Neuronal stem cell (in vitro differentiated cells): ENCODE measurements around the gene IGSF21.
A peak's percentile ranks its signal among the peaks of the same experiment; 100 is the strongest.

Experiments used
- DNase-seq: peaks from one replicate; pipeline ENCODE4 v3.0.0-alpha.2; 2013; ENCODE audit warnings: low spot score
- H2AFZ ChIP-seq: one replicate; pipeline ENCODE4 v1.6.1; 2013; ENCODE audit warnings: mild to moderate bottlenecking, low read length, inconsistent platforms
- H2AK5ac ChIP-seq: 2 replicates; pipeline ENCODE4 v1.6.1; 2013; ENCODE audit warnings: low read depth, mild to moderate bottlenecking, inconsistent platforms, low read length, moderate library complexity, mixed read lengths
- H2BK120ac ChIP-seq: 2 replicates; pipeline ENCODE4 v1.6.1; 2013; ENCODE audit warnings: low read depth, mild to moderate bottlenecking, inconsistent platforms, low read length, moderate library complexity, mixed read lengths
- H2BK12ac ChIP-seq: one replicate; pipeline ENCODE4 v1.6.1; 2013; ENCODE audit warnings: low read length, inconsistent platforms
- H2BK15ac ChIP-seq: 2 replicates; pipeline ENCODE4 v1.6.1; 2013; ENCODE audit warnings: mild to moderate bottlenecking, low read length, inconsistent platforms, mixed read lengths
- H2BK5ac ChIP-seq: one replicate; pipeline ENCODE4 v1.6.1; 2013; ENCODE audit warnings: inconsistent platforms, mild to moderate bottlenecking, low read length, moderate library complexity
- H3K14ac ChIP-seq: one replicate; pipeline ENCODE4 v1.6.1; 2013; ENCODE audit warnings: low read length, inconsistent platforms
- H3K18ac ChIP-seq: 2 replicates; pipeline ENCODE4 v1.6.1; 2013; ENCODE audit warnings: low read length, inconsistent platforms
- H3K23ac ChIP-seq: 2 replicates; pipeline ENCODE4 v1.6.1; 2013; ENCODE audit warnings: low read depth, mild to moderate bottlenecking, mixed read lengths, low read length, inconsistent platforms; ENCODE audit not compliant: poor library complexity
- H3K27ac ChIP-seq: replicated peaks from 3 replicates; pipeline ENCODE4 v1.5.1; 2013; ENCODE audit warnings: low read length, inconsistent platforms
- H3K27me3 ChIP-seq, 3 experiments: 2 replicates each; pipeline ENCODE4 v1.6.1; 2013; ENCODE audit warnings: low read length in 3 of 3, mild to moderate bottlenecking in 2 of 3, inconsistent platforms in 1 of 3, low read depth in 1 of 3, mixed read lengths in 1 of 3, moderate library complexity in 1 of 3; ENCODE audit not compliant: control insufficient read depth in 3 of 3, insufficient read depth in 3 of 3
- H3K36me3 ChIP-seq, 2 donors: replicated peaks in 1 of 2; 2 replicates each; pipeline ENCODE4 v1.6.1; 2013; ENCODE audit warnings: low read length in 2 of 2; ENCODE audit not compliant: control insufficient read depth in 2 of 2, insufficient read depth in 2 of 2
- H3K4ac ChIP-seq: 2 replicates; pipeline ENCODE4 v1.6.1; 2013; ENCODE audit warnings: inconsistent platforms, mild to moderate bottlenecking, low read length, moderate library complexity
- H3K4me1 ChIP-seq, 2 donors: 1 replicate in 1 of 2; 2 replicates in 1 of 2; pipeline ENCODE4 v1.6.1; 2013; ENCODE audit warnings: low read length in 2 of 2, low read depth in 1 of 2; ENCODE audit not compliant: control insufficient read depth in 2 of 2, insufficient read depth in 1 of 2
- H3K4me2 ChIP-seq: one replicate; pipeline ENCODE4 v1.6.1; 2013; ENCODE audit warnings: mild to moderate bottlenecking, low read length, inconsistent platforms; ENCODE audit not compliant: insufficient read depth, poor library complexity, severe bottlenecking
- H3K4me3 ChIP-seq, 2 donors: 2 replicates each; pipeline ENCODE4 v1.5.1; 2013; ENCODE audit warnings: low read length in 2 of 2, mild to moderate bottlenecking in 2 of 2, inconsistent platforms in 1 of 2, moderate library complexity in 1 of 2
- H3K79me1 ChIP-seq: one replicate; pipeline ENCODE4 v1.6.1; 2013; ENCODE audit warnings: low read depth, mild to moderate bottlenecking, inconsistent platforms, low read length, moderate library complexity
- H3K9ac ChIP-seq: one replicate; pipeline ENCODE4 v1.6.1; 2013; ENCODE audit warnings: mild to moderate bottlenecking, low read depth, low read length, inconsistent platforms; ENCODE audit not compliant: poor library complexity
- H3K9me3 ChIP-seq, 2 donors: replicated peaks in 1 of 2; 2 replicates each; pipeline versions ENCODE3 to v1.6.1; 2013; ENCODE audit warnings: low read length in 2 of 2, mild to moderate bottlenecking in 2 of 2, inconsistent platforms in 1 of 2, low read depth in 1 of 2, mixed read lengths in 1 of 2, moderate library complexity in 1 of 2; ENCODE audit not compliant: control insufficient read depth in 2 of 2, insufficient read depth in 1 of 2
- H4K8ac ChIP-seq: one replicate; pipeline ENCODE4 v1.6.1; 2013; ENCODE audit warnings: low read depth, mild to moderate bottlenecking, inconsistent platforms, low read length, moderate library complexity
- H4K91ac ChIP-seq: one replicate; pipeline ENCODE4 v1.6.1; 2013; ENCODE audit warnings: low read length, low read depth, mild to moderate bottlenecking, inconsistent platforms; ENCODE audit not compliant: poor library complexity
- WGBS, 2 donors: extraction: QIAGEN DNeasy Blood & Tissue Kit; methylation state at CpG; one replicate each; pipeline ENCODE4 v1.1.7; 2013; ENCODE audit warnings: missing lambda C conversion rate in 2 of 2, mixed read lengths in 1 of 2; ENCODE audit not compliant: insufficient read length in 2 of 2, insufficient replicate concordance in 1 of 2; ENCODE audit errors: extremely low coverage in 2 of 2; 5-methylcytosine and 5-hydroxymethylcytosine counted together

IGSF21 gene

GRCh38 chr1:18341291-18342069 lies 233.9 kb downstream of the IGSF21 start:
- Histone ChIP-seq H2BK120ac (no peak overlapping the region), H3K4me3 (no peak overlapping the region), H2BK5ac (no peak overlapping the region), H2BK15ac (no peak overlapping the region), H3K23ac (no peak overlapping the region), H2AFZ (no peak overlapping the region), H3K9me3 (no peaks in the 10 kb centered on the region), H3K18ac (no peak overlapping the region), H2AK5ac (no peak overlapping the region), H3K27ac (no peak overlapping the region), H2BK12ac (no peak overlapping the region), H3K36me3 (no peaks in the 10 kb centered on the region), H3K9ac (no peak overlapping the region), H4K91ac (no peak overlapping the region), H4K8ac (no peak overlapping the region), H3K4me1 (peaks cover 0 to 7% of the 10 kb centered on the region in 2 donors), H3K4ac (no peak overlapping the region), H3K79me1 (no peaks in the 10 kb centered on the region), H3K27me3 (no peaks in the 10 kb centered on the region), H3K4me2 (no peak overlapping the region), H3K14ac (no peak overlapping the region)
- no peak for DNase-seq
- no CpG with 5 or more reads among the region's 5 CpGs for WGBS, 2 donors

DNA sequence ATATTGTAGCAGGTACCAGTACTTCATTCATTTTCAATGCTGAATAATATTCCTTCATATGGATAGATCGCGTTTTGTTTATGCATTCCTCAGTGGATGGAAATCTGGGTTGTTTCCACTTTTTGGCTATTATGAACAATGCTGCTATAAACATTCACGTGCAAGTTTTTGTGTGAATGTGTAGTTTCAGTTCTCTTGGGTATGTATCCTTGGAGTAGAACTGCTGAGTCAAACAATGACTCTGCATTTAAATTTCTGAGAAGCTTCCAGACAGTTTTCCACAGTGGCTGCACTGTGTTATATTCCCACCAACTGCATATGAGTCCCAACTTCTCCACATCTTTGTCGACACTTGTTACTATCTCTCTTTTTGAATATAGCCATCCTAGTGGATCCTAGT lies 235.1 kb downstream of the IGSF21 start:
- no peak overlapping the region for H2BK5ac ChIP-seq
- DNase-seq: no peak
- no peak overlapping the region for H3K4me2 ChIP-seq
- H2AK5ac ChIP-seq: no peak overlapping the region
- H3K79me1 ChIP-seq: no peaks in the 10 kb centered on the region
- H3K18ac ChIP-seq: no peak overlapping the region
- peaks cover 0 to 7% of the 10 kb centered on the region in 2 donors for H3K4me1 ChIP-seq
- H2AFZ ChIP-seq: no peak overlapping the region
- H3K14ac ChIP-seq: no peak overlapping the region
- H4K8ac ChIP-seq: no peak overlapping the region
- no peak overlapping the region for H2BK12ac ChIP-seq
- no CpG with 5 or more reads among the region's 4 CpGs for WGBS, 2 donors
- no peak overlapping the region for H3K27ac ChIP-seq
- H3K9ac ChIP-seq: no peak overlapping the region
- no peaks in the 10 kb centered on the region for H3K9me3 ChIP-seq
- no peak overlapping the region for H3K4me3 ChIP-seq
- H3K23ac ChIP-seq: no peak overlapping the region
- H3K36me3 ChIP-seq: no peaks in the 10 kb centered on the region
- H3K27me3 ChIP-seq: no peaks in the 10 kb centered on the region
- H2BK15ac ChIP-seq: no peak overlapping the region
- H4K91ac ChIP-seq: no peak overlapping the region
- H3K4ac ChIP-seq: no peak overlapping the region
- no peak overlapping the region for H2BK120ac ChIP-seq

- no peak for DNase-seq
- no peak overlapping the region for H4K8ac ChIP-seq
- no peak overlapping the region for H2BK5ac ChIP-seq
- peaks cover 0 to 7% of the 10 kb centered on the region in 2 donors for H3K4me1 ChIP-seq
- no peak overlapping the region for H3K4ac ChIP-seq
- no peak overlapping the region for H2AK5ac ChIP-seq
- no CpG with 5 or more reads among the region's 5 CpGs for WGBS, 2 donors
- no peak overlapping the region for H2BK120ac ChIP-seq
- H3K27ac ChIP-seq: no peak overlapping the region
- no peaks in the 10 kb centered on the region for H3K9me3 ChIP-seq
- H3K79me1 ChIP-seq: no peaks in the 10 kb centered on the region
- H2AFZ ChIP-seq: no peak overlapping the region
- H3K4me2 ChIP-seq: no peak overlapping the region
- no peaks in the 10 kb centered on the region for H3K36me3 ChIP-seq
- no peak overlapping the region for H2BK12ac ChIP-seq
- no peaks in the 10 kb centered on the region for H3K27me3 ChIP-seq
- H3K9ac ChIP-seq: no peak overlapping the region
- no peak overlapping the region for H3K14ac ChIP-seq
- no peak overlapping the region for H3K23ac ChIP-seq
- H3K4me3 ChIP-seq: no peak overlapping the region
- H4K91ac ChIP-seq: no peak overlapping the region
- no peak overlapping the region for H2BK15ac ChIP-seq
- H3K18ac ChIP-seq: no peak overlapping the region
Observed at GRCh38 chr1:18343581-18343980, 236.0 kb downstream of the IGSF21 start.

DNA sequence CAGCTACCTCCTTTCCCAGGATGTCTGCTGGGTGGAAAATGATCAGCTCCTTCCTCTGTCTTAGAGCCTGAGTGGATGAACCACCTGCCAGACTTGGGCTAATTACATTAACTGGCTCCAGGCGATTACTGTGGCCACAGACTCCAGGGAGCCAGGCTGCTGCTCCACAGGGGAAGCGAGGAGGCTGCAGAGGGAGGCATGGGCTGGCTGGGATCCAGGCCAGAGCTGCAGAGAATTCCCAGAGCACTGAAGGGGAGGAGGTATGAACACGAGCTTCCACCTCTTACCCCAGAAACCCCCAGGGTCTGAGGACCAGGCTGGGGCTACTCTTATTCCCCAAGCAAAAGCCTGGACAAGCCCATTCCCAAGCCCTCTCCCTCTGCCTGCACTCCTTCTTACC lies 237.2 kb downstream of the IGSF21 start:
- WGBS, 2 donors: no CpG with 5 or more reads among the region's 3 CpGs

More for the DNA sequence above, 237.2 kb downstream of the IGSF21 start:
- Histone ChIP-seq H4K91ac (no peak overlapping the region), H2AK5ac (peak overlapping the region; percentile 51), H3K4me2 (no peak overlapping the region), H4K8ac (no peak overlapping the region), H3K79me1 (no peaks in the 10 kb centered on the region), H3K27ac (no peak overlapping the region), H2BK12ac (peak overlapping the region; percentile 27), H3K14ac (no peak overlapping the region), H3K23ac (no peak overlapping the region), H3K9ac (no peak overlapping the region), H3K18ac (peak overlapping the region; percentile 12), H2AFZ (no peak overlapping the region), H2BK5ac (no peak overlapping the region), H3K9me3 (no peaks in the 10 kb centered on the region), H3K27me3 (no peaks in the 10 kb centered on the region), H3K36me3 (no peaks in the 10 kb centered on the region), H3K4me1 (peaks cover 0 to 7% of the 10 kb centered on the region in 2 donors), H2BK15ac (no peak overlapping the region), H3K4ac (no peak overlapping the region), H3K4me3 (no peak overlapping the region), H2BK120ac (no peak overlapping the region)
- DNase-seq: no peak
